Left ventricle myocardium inferior (tissue), 1 donor: ENCODE results near the gene TACO1. TPM values are rescaled to one million over a fixed set of nuclear protein-coding genes. Genes with fewer than 3 reads are reported as not detected.

Experiments
- DNase-seq: peaks from one replicate; pipeline ENCODE4 v3.0.0-alpha.2; 2020
- H3K27ac ChIP-seq: fragments of 200-600 bp; replicated peaks from 2 replicates; pipeline ENCODE4 v1.8.0; 2021
- H3K27me3 ChIP-seq: fragments of 200-600 bp; 2 replicates; pipeline ENCODE4 v1.8.0; 2021; ENCODE audit warnings: low read depth
- H3K36me3 ChIP-seq: fragments of 200-600 bp; 2 replicates; pipeline ENCODE4 v1.8.0; 2021
- H3K4me1 ChIP-seq: fragments of 200-600 bp; 2 replicates; pipeline ENCODE4 v1.8.0; 2021
- H3K4me3 ChIP-seq: fragments of 200-600 bp; 2 replicates; pipeline ENCODE4 v1.8.0; 2021; ENCODE audit warnings: mild to moderate bottlenecking, moderate library complexity
- H3K9me3 ChIP-seq: fragments of 200-600 bp; replicated peaks from 2 replicates; pipeline ENCODE4 v1.8.0; 2021
- intact Hi-C: fragments of 100-400 bp; cut with micrococcal nuclease; formaldehyde crosslinking; loops from one replicate; pipeline ENCODE4 v1.11.0; 2022
- total RNA-seq: library from RNA; stranded (reverse); fragmentation: NEBNext Ultra II Directional; extraction: Animal tissue kit (Norgen Biotek cat#: 25700); gene quantifications from one replicate; pipeline ENCODE4 v1.2.1, GENCODE V29; 2021
- TF ChIP-seq, protein P1 (sequence below): fragments of 200-600 bp; IDR thresholded peaks from 2 replicates; pipeline ENCODE4 v1.8.0; 2021; ENCODE audit warnings: antibody characterized with exemption, mild to moderate bottlenecking, borderline replicate concordance
- donor health status: DM: no; HTN: yes; CAD: no; lungs with severe emphysema.

Gene TACO1
- total RNA-seq, 1 donor from 2014 or later: 44.7 TPM

DNA sequence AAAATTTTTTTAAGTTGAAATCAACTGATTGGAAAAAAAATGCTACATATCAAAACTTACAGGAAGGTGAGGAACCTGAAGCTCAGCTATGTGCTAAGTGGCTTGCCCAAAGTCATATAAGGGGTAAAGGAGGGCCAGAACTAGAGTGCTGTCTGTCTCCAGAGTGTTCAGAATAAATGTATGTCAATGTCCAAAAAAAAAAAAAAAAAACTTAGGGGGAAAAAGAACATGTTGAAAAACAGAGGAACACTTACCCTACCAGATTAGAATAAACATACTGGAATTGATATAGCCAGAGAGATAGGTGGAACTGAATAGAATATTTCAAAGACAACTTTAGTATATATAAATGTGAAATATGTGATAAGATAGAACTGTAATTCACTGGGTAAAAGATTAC lies 38.9 kb upstream of the TACO1 start:
- Histone ChIP-seq H3K27ac (no peak overlapping the region), H3K4me3 (no peak overlapping the region), H3K36me3 (no peaks in the 10 kb centered on the region), H3K9me3 (no peaks in the 10 kb centered on the region), H3K27me3 (no peaks in the 10 kb centered on the region), H3K4me1 (peaks cover 16% of the 10 kb centered on the region)
- TF ChIP-seq, protein P1, sequence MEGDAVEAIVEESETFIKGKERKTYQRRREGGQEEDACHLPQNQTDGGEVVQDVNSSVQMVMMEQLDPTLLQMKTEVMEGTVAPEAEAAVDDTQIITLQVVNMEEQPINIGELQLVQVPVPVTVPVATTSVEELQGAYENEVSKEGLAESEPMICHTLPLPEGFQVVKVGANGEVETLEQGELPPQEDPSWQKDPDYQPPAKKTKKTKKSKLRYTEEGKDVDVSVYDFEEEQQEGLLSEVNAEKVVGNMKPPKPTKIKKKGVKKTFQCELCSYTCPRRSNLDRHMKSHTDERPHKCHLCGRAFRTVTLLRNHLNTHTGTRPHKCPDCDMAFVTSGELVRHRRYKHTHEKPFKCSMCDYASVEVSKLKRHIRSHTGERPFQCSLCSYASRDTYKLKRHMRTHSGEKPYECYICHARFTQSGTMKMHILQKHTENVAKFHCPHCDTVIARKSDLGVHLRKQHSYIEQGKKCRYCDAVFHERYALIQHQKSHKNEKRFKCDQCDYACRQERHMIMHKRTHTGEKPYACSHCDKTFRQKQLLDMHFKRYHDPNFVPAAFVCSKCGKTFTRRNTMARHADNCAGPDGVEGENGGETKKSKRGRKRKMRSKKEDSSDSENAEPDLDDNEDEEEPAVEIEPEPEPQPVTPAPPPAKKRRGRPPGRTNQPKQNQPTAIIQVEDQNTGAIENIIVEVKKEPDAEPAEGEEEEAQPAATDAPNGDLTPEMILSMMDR: no peak
- intact Hi-C loops: no loop called here
- DNase-seq: no peak

DNA sequence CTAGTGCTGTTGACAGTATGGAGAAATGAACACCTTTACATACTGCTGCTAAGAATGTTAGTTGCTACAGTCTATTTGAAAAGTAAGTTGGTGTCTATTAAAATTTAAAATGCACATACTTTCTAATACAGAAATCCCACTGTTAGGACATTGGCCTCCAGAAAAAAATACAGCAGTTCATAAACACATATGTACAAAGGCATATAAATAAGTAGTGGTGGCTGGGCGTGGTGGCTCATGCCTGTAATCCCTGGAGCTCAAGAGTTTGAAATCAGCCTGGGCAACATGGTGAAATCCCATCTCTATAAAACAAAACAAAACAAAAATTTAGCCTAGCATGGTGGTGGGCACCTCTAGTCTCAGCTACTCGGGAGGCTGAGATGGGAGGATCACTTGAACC lies 37.4 kb upstream of the TACO1 start:
- no peak overlapping the region for H3K4me3 ChIP-seq
- H3K27ac ChIP-seq: no peak overlapping the region
- TF ChIP-seq, protein P1: no peak
- H3K9me3 ChIP-seq: no peaks in the 10 kb centered on the region
- H3K4me1 ChIP-seq: peaks cover 21% of the 10 kb centered on the region
- H3K27me3 ChIP-seq: no peaks in the 10 kb centered on the region
- intact Hi-C loops: no loop called here
- no peak for DNase-seq
- no peaks in the 10 kb centered on the region for H3K36me3 ChIP-seq

DNA sequence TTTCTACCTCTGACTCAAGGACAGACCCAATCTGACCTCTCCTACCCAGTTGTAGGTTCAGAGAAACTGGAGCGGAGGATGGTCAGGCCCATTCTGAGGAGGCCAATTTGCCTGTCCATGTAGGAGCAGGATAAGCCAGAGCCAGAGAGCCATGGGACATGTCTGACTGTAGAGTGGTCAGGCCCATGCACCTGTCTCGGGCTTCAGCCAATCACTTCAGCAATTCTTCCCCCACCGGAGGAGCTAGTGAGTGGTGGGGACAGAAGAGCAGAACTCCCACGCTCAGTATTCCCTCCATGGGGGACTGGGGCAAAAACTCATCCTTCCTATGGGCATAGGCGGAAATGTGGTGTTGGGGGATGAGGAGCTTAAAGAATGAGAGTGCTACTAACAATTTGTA lies 36.1 kb upstream of the TACO1 start:
- Histone ChIP-seq H3K4me3 (no peak overlapping the region), H3K9me3 (no peaks in the 10 kb centered on the region), H3K27ac (no peak overlapping the region), H3K4me1 (peaks cover 26% of the 10 kb centered on the region), H3K27me3 (no peaks in the 10 kb centered on the region), H3K36me3 (no peaks in the 10 kb centered on the region)
- DNase-seq: no peak
- intact Hi-C loops: no loop called here
- TF ChIP-seq, protein P1: no peak

DNA sequence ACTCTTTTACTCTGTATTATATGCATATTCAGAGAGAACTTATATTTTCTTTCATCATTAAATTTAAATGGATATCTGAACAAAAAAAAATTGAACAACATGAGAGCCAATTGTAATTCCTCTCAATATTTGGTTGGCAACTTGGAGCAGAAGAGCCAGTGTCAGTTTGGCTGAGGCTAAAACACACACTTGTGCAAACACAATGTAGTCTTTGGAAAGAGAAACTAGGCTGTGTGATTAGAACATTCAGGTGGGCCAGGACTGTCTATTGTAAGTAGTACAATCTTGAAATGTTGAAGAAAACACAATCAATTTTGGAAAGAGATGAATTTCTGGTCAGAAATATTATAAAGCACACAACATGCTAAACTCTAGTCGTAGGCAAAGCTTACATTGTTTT lies 33.5 kb upstream of the TACO1 start:
- Histone ChIP-seq H3K4me1 (peaks cover 23% of the 10 kb centered on the region), H3K27ac (no peak overlapping the region), H3K9me3 (no peaks in the 10 kb centered on the region), H3K36me3 (no peaks in the 10 kb centered on the region), H3K4me3 (no peak overlapping the region), H3K27me3 (no peaks in the 10 kb centered on the region)
- TF ChIP-seq, protein P1: no peak
- intact Hi-C loops: no loop called here
- no peak for DNase-seq

DNA sequence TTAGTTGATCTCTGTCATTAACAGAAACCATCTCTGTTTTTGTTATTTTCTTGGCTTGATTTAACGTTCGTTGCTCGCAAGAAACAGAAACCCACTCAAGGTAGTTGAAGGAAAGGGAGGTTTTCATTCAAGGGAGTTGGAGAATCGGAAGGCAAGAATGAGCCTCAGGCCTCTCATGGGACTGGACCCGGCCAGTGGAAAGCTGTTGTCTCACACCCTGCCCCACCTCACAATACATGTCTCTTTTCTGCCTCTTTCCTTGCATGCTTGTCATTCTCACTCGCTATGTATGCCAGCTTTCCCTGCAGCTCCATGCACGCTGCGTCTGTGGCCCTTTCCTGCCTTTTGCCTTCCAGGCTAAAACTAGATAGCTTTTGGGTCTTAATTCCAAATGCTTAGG lies 32.1 kb upstream of the TACO1 start:
- intact Hi-C loops: no loop called here
- no peak overlapping the region for H3K4me3 ChIP-seq
- no peak for DNase-seq
- peaks cover 16% of the 10 kb centered on the region for H3K4me1 ChIP-seq
- no peaks in the 10 kb centered on the region for H3K9me3 ChIP-seq
- H3K27me3 ChIP-seq: no peaks in the 10 kb centered on the region
- TF ChIP-seq, protein P1: no peak
- H3K27ac ChIP-seq: no peak overlapping the region
- no peaks in the 10 kb centered on the region for H3K36me3 ChIP-seq
